ENCODE results near the gene FRAS1. TPM values are rescaled to one million over a fixed set of nuclear protein-coding genes. Genes with fewer than 3 reads are reported as not detected.

The FRAS1 gene
- total RNA-seq, 1 donor from 2014 or later = 20.2 TPM

DNA sequence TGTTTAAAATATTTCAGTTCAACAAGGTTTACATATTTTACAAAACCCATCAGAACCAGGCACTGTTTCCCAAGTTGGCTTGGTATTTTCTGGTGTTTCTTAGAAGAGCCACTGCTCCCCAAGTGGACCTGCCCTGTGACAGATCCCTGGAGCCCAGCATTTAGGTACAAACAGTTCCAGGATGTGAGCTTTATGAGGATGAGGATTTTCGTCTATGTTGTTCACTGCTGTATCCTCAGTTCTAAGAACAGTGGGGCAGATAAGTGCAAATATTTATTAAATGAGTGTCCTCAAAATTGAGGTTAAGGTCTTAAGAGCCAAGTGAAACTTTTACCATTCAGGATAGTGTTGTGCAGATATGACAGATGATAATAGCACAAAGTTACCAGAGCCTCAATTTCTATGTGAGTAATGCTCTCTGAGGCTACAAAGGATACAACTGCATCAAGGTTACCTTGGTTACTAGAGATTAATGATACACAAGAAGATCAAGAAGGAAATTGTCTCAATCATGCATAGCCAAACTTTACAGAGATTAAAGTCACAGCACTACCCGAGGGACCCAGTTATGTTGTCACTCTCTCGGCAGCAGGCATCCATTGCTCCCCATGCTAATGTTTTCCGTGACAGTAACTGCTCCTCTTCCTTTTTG lies 531.9 kb downstream of the FRAS1 start:
- Histone ChIP-seq H3K4me1 (peaks cover 5% of the 10 kb centered on the region), H3K36me3 (peaks cover 3% of the 10 kb centered on the region), H3K4me3 (no peak overlapping the region), H3K27me3 (no peaks in the 10 kb centered on the region), H3K27ac (no peak overlapping the region), H3K9me3 (no peaks in the 10 kb centered on the region)
- no peak for TF ChIP-seq CTCF (IDR thresholded peaks at IDR 0.05)
- intact Hi-C loops (cut with DNase I) = no loop called here
- peak; percentile 43 for ATAC-seq
- DNase-seq = no peak

DNA sequence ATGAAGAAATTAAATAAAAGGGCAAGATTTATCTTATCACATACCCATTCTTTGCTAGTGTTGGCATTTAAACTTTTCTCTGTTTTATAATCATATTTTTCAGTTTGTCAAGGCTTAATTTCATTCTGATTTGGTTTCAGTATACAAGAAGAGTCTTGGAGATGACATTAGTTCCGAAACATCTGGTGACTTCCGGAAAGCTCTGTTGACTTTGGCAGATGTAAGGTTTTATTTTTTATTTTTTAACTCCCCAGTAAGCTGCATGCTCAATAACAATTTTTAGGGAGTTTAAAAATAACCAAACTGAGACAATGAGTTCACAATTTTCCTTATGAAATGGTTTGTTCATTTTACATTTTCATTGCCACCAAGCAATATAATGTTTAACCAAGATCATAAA lies 534.3 kb downstream of the FRAS1 start:
- DNase-seq (no peak), ATAC-seq (no peak)
- no peaks in the 10 kb centered on the region for H3K27me3 ChIP-seq
- H3K27ac ChIP-seq = no peak overlapping the region
- peaks cover 20% of the 10 kb centered on the region for H3K36me3 ChIP-seq
- no peak overlapping the region for H3K4me3 ChIP-seq
- no peaks in the 10 kb centered on the region for H3K9me3 ChIP-seq
- peaks cover 5% of the 10 kb centered on the region for H3K4me1 ChIP-seq
- TF ChIP-seq CTCF (IDR thresholded peaks at IDR 0.05) = no peak
- intact Hi-C loops (cut with DNase I) = no loop called here

DNA sequence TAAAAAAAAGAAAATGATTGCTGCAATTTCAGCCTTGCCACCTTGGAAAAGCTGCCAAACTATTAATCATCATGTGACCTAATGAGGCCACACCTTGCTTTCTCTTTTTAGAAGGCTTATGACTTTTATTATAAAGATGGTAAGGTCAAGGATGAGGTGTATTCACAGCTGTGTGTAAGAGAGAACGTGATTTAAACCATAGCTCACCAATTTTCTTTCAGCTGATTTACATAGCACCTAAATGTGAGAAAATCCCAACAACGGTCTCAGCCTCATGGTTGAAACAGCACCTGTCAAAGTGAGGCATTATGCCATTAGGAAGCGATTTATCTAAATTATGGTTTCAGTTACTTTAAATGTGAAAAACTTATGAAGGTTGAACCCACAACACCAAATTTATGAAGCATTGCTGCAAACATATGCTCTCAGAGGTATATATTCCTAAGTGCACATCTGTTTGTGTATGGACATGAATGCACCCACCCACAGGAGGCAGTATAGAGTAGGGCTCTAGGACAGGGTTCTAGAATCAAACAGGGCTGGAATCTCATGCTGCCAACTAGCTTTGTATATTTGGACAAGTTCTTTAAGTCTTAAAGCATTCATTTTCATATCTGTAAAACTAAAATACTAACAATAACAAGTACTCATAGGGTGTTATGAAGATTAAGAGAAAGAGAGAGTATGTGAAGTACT lies 535.1 kb downstream of the FRAS1 start:
- no peaks in the 10 kb centered on the region for H3K27me3 ChIP-seq
- H3K9me3 ChIP-seq = no peaks in the 10 kb centered on the region
- DNase-seq (no peak), ATAC-seq (peak; percentile 53)
- H3K27ac ChIP-seq = no peak overlapping the region
- H3K4me1 ChIP-seq = peaks cover 5% of the 10 kb centered on the region
- no peak overlapping the region for H3K4me3 ChIP-seq
- H3K36me3 ChIP-seq = peaks cover 17% of the 10 kb centered on the region
- peak; percentile 33 for TF ChIP-seq CTCF (IDR thresholded peaks at IDR 0.05)
- intact Hi-C loops (cut with DNase I) = no loop called here

Other genes with a start within 250 kb of the FRAS1 start
- gene CNOT6L, start 238.0 kb upstream of the FRAS1 start, total RNA-seq = 50.8 TPM
- 17.6 TPM for gene MRPL1, start 194.5 kb upstream of the FRAS1 start, total RNA-seq

All from upper lobe of right lung (tissue), 1 donor.